ENCODE data around the gene PARD6B.

DNA sequence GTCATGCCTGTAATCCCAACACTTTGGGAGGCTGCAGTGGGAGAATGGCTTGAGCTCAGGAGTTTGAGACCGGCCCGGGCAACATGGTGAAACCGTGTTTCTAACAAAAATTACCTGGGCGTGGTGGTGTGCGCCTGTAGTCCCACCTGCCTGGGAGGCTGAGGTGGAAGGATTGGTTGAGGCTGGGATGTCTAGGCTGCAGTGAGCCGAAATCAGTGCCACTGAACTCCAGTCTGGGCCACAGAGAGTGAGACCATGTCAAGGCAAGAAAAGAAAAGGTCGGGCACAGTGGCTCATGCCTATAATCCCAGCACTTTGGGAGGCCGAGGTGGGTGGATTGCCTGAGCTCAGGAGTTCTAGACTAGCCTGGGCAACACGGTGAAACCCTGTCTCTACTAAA is 55.3 kb downstream of the PARD6B start:
- TF ChIP-seq, protein P1, sequence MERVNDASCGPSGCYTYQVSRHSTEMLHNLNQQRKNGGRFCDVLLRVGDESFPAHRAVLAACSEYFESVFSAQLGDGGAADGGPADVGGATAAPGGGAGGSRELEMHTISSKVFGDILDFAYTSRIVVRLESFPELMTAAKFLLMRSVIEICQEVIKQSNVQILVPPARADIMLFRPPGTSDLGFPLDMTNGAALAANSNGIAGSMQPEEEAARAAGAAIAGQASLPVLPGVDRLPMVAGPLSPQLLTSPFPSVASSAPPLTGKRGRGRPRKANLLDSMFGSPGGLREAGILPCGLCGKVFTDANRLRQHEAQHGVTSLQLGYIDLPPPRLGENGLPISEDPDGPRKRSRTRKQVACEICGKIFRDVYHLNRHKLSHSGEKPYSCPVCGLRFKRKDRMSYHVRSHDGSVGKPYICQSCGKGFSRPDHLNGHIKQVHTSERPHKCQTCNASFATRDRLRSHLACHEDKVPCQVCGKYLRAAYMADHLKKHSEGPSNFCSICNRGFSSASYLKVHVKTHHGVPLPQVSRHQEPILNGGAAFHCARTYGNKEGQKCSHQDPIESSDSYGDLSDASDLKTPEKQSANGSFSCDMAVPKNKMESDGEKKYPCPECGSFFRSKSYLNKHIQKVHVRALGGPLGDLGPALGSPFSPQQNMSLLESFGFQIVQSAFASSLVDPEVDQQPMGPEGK (CRISPR knock-in tag; IDR thresholded peaks at IDR 0.05; ENCODE audit: borderline replicate concordance) = no peak
- no peak for TF ChIP-seq ZFP30 (CRISPR knock-in tag; IDR thresholded peaks at IDR 0.05)
- TF ChIP-seq ZNF70 (CRISPR knock-in tag; IDR thresholded peaks at IDR 0.05) = no peak
- TF ChIP-seq ZFP3 (CRISPR knock-in tag; IDR thresholded peaks at IDR 0.05) = no peak
- TF ChIP-seq, protein P2, sequence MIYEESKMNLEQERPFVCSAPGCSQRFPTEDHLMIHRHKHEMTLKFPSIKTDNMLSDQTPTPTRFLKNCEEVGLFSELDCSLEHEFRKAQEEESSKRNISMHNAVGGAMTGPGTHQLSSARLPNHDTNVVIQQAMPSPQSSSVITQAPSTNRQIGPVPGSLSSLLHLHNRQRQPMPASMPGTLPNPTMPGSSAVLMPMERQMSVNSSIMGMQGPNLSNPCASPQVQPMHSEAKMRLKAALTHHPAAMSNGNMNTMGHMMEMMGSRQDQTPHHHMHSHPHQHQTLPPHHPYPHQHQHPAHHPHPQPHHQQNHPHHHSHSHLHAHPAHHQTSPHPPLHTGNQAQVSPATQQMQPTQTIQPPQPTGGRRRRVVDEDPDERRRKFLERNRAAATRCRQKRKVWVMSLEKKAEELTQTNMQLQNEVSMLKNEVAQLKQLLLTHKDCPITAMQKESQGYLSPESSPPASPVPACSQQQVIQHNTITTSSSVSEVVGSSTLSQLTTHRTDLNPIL (CRISPR knock-in tag; IDR thresholded peaks at IDR 0.05; ENCODE audit: low read depth) = no peak
- no peak for TF ChIP-seq TCF4 (CRISPR knock-in tag; IDR thresholded peaks at IDR 0.05; ENCODE audit: borderline replicate concordance)
- TF ChIP-seq ISL1 (CRISPR knock-in tag; IDR thresholded peaks at IDR 0.05) = no peak
- no peak for TF ChIP-seq SNAI2 (CRISPR knock-in tag; IDR thresholded peaks at IDR 0.05)
- TF ChIP-seq RARB (CRISPR knock-in tag; IDR thresholded peaks at IDR 0.05) = no peak
